NCI-H2171 treated with DMSO at 0.1 percent for 48 hours (cell line): Measurements from ENCODE around the gene GPR37L1.
"Not testable (repeated sequence)": the region's sequence is repeated elsewhere in the genome, so short reads cannot be mapped to it uniquely, and the experiment has no call there.

ENCODE experiments used
- DNase-seq: peaks from one replicate; lab custom pipeline; 2025; lab: John Stamatoyannopoulos, UW

GPR37L1 gene

GRCh38 chr1:202107801-202108731 is 14.7 kb upstream of the GPR37L1 start:
- DNase-seq = peak; percentile 97

DNA sequence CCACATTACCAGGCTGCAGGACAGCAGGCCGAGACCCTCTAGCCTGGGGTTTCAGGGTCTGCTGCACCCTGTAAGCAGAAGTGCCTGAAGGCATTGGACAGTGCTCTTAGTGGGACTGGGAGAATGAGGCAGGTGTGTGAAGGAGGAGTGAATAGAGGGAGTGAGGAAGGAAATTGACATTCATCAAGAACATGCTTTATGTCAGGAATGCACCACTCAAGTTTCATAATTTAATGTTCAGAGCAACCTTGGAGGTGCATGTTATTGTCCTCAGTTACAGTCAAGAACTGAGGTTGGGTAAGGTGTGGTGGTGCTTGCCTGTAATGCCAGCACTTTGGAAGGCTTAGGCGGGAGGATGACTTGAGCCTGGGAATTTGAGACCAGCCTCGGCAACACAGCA is 11.7 kb upstream of the GPR37L1 start:
- no peak for DNase-seq

DNA sequence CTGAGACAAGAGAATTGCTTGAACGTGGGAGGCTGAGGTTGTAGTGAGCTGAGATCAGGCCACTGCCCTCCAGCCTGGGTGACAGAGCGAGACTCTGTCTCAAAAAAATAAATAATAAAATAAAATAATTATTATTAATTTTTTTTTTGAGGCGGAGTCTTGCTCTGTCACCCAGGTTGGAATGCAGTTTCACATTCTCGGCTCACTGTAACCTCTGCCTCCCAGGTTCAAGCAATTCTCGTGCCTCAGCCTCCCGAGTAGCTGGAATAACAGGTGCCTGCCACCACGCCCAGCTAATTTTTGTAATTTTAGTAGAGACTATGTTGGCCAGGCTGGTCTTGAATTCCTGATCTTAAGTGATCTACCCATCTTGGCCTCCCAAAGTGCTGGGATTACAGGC is 11.1 kb upstream of the GPR37L1 start:
- DNase-seq = not testable (repeated sequence)

DNA sequence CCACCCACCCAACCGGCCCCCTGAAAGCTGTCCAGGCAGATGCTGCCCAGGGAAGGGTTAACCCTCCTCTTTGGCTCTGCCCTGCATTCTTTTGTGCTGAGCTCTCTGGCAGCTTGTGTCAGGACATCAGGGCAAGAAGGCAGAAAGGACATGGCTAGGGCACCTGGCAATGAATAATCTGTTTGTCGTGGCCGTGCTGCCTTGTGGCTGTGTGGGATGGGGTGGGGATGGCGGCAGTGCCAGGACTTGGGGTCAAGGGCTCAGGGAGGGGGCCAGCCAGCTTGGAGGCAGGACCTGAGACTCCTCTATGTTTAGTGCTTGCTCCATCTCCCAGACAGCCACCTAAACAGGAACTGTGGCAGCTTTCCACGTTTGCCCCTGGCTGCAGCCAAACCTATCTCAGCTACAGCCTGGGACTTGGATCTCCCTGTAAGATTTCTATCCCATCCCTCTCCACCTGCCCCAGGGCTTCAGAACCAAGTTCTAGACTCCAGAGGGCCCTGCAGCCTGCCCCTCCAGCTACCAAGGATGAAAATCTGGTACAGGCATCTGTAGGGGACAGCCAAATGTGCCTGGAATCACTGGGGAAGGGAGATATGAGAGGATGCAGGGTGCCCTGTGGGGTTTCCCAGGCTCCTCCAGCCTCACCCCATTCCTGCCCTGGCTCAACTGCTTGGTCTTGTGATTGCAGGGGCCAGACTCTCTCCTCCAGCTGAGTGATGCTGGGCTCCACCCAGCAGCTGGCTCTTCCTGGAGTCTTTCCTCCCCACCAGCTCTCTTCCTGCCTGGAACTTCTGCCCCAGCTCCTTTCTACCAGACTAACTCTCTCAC is 9.6 kb upstream of the GPR37L1 start:
- no peak for DNase-seq

DNA sequence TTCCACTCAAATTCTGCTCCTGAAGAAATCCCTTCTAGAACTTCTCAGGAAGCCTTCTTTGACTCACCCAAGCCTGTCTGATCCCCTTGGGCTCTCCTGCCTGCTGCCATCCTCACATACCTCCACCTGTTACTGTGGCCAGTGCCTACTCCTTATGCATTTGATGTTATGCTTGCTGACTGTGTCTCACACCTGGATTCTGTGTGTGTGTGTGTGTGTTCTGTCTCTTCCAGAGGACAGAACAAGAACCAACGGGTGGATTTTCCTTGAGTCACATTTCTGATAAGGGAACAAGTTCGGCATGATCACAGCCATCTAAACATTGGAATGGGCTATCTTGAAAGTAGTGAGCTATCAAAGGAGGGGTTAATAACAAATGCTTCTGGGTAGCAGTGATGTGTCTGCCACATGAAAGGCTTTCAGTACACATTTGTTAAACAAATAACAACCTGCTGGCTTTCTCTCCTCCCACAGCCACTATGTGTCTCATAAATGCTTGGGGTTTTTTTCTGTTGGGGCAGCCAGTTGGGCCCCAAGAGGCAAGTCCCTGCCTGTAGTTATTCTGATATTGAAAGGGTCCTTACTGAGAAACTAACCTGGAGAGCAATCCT is 8.9 kb upstream of the GPR37L1 start:
- peak; percentile 44 for DNase-seq

DNA sequence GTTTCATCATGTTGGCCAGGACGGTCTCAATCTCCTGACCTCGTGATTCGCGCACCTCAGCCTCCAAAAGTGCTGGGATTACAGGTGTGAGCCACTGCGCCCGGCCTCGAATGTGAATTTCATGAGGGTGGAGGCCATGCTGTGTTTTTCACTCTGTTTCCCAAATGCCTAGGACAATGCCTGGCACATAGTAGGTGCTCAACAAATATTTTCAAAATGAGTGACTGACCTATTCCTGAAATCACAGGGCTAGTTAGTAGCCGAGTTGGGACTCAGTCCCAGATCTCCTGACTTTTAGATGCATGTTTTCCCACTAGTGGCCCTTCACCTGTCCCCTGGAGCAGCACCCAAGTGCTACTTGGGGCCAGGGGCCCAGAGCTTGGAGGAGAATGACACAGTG is 6.4 kb upstream of the GPR37L1 start:
- no peak for DNase-seq

DNA sequence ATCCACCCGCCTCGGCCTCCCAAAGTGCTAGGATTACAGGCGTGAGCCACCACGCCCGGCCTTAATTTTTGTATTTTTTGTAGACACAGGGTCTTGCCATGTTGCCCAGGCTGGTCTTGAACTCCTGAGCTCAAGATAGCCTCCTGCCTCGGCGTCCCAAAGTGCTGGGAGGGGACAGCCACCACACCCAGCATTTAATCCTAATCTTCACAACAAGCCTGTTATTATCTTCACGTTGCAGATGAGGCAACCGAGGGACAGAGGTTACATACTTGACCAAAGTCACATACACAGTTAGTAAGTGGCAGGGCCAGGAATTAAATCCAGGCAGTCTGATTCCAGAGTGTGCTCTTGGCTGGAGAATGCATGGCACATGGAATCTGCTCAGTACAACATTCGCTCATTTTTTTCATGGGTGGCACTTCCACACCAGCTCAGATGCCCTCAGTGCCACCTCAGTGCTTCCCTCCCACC is 4.8 kb upstream of the GPR37L1 start:
- no peak for DNase-seq

DNA sequence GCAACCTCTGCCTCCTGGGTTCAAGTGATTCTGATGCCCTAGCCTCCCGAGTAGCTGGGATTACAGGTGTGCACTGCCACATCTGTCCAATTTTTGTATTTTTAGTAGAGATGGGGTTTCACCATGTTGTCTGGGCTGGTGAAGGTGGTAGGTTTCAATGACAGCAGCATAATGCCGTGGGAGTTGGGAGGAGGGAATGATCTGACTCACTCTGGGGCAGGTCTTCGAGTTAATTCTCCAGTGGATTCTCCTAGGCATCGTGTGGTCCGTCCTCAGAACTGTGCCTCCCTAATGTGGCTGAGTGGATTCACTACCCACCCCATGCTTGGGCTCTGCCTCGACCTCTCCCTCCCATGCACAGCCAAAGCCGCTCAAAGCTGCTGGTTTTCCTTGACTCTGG is 1.7 kb upstream of the GPR37L1 start:
- no peak for DNase-seq

DNA sequence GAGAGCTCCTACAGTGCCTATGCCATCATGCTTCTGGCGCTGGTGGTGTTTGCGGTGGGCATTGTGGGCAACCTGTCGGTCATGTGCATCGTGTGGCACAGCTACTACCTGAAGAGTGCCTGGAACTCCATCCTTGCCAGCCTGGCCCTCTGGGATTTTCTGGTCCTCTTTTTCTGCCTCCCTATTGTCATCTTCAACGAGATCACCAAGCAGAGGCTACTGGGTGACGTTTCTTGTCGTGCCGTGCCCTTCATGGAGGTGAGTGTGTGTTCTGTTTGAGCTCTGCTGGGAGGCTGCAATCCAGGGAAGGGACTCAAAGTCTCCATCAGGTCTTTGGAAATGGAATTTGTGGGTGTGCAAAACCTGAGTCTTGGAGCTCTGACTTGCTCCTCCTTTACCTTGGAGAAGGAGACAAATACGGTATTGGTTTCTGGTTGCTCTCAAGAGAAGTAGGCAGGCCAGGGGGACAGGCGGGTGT is 658 bp downstream of the GPR37L1 start:
- DNase-seq = no peak

- peak; percentile 64 for DNase-seq
Observed at GRCh38 chr1:202124142-202124541, 1.4 kb downstream of the GPR37L1 start.

DNA sequence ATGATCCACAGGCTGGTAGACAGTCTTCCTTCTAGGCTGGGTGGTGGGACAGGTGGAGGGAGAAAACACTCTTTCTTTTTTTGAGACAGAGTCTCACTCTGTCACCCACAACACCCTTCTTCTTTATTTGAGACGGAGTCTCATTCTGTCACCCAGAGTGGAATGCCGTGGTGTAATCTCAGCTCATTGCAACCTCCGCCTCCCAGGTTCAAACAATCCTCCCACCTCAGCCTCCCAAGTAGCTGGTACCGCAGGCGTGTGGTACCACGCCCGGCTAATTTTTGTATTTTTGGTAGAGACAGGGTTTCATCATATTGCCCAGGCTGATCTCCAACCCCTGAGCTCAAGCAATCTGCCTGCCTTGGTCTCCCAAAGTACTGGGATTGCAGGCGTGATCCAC is 2.9 kb downstream of the GPR37L1 start:
- DNase-seq = no peak

GRCh38 chr1:202126426-202126825 is 3.7 kb downstream of the GPR37L1 start:
- no peak for DNase-seq

DNA sequence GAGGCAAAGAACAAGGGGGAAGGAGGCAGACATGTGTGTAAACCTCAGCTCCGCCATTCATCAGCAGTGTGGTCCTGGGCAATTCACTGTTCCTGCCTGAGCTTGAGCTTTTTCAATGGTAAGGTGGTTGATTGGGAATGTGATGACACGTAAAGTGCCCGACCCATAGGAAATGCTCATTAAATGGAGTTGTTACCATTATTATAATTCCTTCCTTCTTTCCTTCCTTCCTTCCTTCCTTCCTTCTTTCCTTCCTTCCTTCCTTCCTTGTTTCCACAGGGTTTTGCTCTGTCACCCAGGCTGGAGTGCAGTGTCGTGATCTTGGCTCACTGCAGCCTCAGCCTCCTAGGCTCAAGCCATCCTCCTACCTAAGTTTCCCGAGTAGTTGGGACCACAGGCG is 4.3 kb downstream of the GPR37L1 start:
- DNase-seq = no peak

DNA sequence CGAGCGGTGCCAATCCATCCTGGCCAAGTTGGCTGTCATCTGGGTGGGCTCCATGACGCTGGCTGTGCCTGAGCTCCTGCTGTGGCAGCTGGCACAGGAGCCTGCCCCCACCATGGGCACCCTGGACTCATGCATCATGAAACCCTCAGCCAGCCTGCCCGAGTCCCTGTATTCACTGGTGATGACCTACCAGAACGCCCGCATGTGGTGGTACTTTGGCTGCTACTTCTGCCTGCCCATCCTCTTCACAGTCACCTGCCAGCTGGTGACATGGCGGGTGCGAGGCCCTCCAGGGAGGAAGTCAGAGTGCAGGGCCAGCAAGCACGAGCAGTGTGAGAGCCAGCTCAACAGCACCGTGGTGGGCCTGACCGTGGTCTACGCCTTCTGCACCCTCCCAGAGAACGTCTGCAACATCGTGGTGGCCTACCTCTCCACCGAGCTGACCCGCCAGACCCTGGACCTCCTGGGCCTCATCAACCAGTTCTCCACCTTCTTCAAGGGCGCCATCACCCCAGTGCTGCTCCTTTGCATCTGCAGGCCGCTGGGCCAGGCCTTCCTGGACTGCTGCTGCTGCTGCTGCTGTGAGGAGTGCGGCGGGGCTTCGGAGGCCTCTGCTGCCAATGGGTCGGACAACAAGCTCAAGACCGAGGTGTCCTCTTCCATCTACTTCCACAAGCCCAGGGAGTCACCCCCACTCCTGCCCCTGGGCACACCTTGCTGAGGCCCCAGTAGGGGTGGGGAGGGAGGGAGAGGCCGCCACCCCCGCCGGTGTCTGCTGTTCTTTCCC is 5.3 kb downstream of the GPR37L1 start:
- DNase-seq = no peak

- no peak for DNase-seq
Observed at GRCh38 chr1:202129453-202130296, 7.0 kb downstream of the GPR37L1 start.

GRCh38 chr1:202130297-202130721 is 7.6 kb downstream of the GPR37L1 start:
- DNase-seq = no peak

DNA sequence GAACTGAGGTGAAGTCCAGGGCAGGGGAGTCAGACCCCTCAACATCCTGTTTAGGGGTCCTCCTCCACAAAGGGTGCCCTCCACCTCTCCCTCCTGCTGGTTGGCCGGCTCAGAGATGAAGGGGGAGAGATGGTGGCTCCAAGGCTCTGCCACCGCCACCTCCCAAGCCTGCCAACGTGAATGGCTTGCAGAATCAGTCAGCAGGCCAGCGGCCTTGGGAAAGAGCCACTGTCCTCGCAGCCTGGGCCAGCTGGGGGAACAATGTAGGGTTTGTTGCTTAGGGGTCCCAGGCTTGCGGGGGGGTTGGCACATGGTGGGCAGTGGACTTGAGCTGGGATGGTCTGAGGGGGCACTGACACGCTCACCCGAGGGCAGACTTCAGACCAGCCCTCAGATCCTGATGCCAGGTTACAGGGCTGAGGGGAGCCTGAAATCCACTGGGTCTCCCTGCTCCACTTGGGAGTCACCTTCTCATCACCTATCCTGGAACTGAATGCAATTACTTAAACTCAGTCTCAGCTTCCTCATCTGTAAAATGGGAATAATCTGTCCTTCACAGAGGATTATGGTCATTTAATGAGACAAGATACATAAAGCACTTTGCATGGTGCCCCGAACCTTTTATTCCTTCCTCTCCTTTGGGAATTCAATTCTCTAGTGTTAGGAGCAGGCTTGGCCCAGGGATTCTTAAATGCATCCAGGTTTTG is 8.3 kb downstream of the GPR37L1 start:
- no peak for DNase-seq

GRCh38 chr1:202131956-202132821 is 9.5 kb downstream of the GPR37L1 start:
- no peak for DNase-seq

- no peak for DNase-seq
Observed at GRCh38 chr1:202133001-202133400, 10.3 kb downstream of the GPR37L1 start.
